Measurements from ENCODE around the gene LUC7L3. TPM values are rescaled to one million over a fixed set of nuclear protein-coding genes. Genes with fewer than 3 reads are reported as not detected.

The LUC7L3 gene
- total and polyA plus RNA-seq, 2 experiments from 2014 or later = 69.3 to 501 TPM

- TF ChIP-seq NANOG (IDR thresholded peaks at IDR 0.05; ENCODE audit: borderline replicate concordance) (no peak), EZH2phosphoT487 (IDR thresholded peaks at IDR 0.05; ENCODE audit: unreplicated experiment) (no peak), CREB1 (CRISPR knock-in tag; IDR thresholded peaks at IDR 0.05; ENCODE audit: low read depth) (no peak), POLR2AphosphoS5 (IDR thresholded peaks at IDR 0.05; ENCODE audit: low read depth) (no peak), STAT1 (IDR thresholded peaks at IDR 0.05; ENCODE audit: unreplicated experiment) (no peak), REST (IDR thresholded peaks at IDR 0.05; ENCODE audit: unreplicated experiment) (no peak), EZH2 (IDR thresholded peaks at IDR 0.05; ENCODE audit: low read depth, unreplicated experiment) (no peak), ZNF114 (CRISPR knock-in tag; IDR thresholded peaks at IDR 0.05) (no peak)
- TF ChIP-seq, protein P1, sequence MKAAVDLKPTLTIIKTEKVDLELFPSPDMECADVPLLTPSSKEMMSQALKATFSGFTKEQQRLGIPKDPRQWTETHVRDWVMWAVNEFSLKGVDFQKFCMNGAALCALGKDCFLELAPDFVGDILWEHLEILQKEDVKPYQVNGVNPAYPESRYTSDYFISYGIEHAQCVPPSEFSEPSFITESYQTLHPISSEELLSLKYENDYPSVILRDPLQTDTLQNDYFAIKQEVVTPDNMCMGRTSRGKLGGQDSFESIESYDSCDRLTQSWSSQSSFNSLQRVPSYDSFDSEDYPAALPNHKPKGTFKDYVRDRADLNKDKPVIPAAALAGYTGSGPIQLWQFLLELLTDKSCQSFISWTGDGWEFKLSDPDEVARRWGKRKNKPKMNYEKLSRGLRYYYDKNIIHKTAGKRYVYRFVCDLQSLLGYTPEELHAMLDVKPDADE (IDR thresholded peaks at IDR 0.05) = no peak
- TF ChIP-seq, protein P2, sequence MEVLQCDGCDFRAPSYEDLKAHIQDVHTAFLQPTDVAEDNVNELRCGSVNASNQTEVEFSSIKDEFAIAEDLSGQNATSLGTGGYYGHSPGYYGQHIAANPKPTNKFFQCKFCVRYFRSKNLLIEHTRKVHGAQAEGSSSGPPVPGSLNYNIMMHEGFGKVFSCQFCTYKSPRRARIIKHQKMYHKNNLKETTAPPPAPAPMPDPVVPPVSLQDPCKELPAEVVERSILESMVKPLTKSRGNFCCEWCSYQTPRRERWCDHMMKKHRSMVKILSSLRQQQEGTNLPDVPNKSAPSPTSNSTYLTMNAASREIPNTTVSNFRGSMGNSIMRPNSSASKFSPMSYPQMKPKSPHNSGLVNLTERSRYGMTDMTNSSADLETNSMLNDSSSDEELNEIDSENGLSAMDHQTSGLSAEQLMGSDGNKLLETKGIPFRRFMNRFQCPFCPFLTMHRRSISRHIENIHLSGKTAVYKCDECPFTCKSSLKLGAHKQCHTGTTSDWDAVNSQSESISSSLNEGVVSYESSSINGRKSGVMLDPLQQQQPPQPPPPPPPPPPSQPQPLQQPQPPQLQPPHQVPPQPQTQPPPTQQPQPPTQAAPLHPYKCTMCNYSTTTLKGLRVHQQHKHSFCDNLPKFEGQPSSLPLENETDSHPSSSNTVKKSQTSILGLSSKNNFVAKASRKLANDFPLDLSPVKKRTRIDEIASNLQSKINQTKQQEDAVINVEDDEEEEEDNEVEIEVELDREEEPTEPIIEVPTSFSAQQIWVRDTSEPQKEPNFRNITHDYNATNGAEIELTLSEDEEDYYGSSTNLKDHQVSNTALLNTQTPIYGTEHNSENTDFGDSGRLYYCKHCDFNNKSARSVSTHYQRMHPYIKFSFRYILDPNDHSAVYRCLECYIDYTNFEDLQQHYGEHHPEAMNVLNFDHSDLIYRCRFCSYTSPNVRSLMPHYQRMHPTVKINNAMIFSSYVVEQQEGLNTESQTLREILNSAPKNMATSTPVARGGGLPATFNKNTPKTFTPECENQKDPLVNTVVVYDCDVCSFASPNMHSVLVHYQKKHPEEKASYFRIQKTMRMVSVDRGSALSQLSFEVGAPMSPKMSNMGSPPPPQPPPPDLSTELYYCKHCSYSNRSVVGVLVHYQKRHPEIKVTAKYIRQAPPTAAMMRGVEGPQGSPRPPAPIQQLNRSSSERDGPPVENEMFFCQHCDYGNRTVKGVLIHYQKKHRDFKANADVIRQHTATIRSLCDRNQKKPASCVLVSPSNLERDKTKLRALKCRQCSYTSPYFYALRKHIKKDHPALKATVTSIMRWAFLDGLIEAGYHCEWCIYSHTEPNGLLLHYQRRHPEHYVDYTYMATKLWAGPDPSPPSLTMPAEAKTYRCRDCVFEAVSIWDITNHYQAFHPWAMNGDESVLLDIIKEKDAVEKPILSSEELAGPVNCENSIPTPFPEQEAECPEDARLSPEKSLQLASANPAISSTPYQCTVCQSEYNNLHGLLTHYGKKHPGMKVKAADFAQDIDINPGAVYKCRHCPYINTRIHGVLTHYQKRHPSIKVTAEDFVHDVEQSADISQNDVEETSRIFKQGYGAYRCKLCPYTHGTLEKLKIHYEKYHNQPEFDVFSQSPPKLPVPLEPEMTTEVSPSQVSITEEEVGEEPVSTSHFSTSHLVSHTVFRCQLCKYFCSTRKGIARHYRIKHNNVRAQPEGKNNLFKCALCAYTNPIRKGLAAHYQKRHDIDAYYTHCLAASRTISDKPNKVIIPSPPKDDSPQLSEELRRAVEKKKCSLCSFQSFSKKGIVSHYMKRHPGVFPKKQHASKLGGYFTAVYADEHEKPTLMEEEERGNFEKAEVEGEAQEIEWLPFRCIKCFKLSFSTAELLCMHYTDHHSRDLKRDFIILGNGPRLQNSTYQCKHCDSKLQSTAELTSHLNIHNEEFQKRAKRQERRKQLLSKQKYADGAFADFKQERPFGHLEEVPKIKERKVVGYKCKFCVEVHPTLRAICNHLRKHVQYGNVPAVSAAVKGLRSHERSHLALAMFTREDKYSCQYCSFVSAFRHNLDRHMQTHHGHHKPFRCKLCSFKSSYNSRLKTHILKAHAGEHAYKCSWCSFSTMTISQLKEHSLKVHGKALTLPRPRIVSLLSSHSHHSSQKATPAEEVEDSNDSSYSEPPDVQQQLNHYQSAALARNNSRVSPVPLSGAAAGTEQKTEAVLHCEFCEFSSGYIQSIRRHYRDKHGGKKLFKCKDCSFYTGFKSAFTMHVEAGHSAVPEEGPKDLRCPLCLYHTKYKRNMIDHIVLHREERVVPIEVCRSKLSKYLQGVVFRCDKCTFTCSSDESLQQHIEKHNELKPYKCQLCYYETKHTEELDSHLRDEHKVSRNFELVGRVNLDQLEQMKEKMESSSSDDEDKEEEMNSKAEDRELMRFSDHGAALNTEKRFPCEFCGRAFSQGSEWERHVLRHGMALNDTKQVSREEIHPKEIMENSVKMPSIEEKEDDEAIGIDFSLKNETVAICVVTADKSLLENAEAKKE (CRISPR knock-in tag; IDR thresholded peaks at IDR 0.05) = no peak
- Histone ChIP-seq H3F3A (replicated peaks; ENCODE audit: low read depth) (peaks cover 11% of the 10 kb centered on the region; the same call in 1 of the 2 replicates), H3K27ac (ENCODE audit: low read depth) (no peak overlapping the region), H3K27me3 (ENCODE audit: insufficient read depth) (no peaks in the 10 kb centered on the region), H3K4me3 (no peak overlapping the region), H3K36me3 (ENCODE audit: insufficient read depth) (no peaks in the 10 kb centered on the region), H3K9me2 (ENCODE audit: insufficient read depth) (no peaks in the 10 kb centered on the region), H4K20me1 (replicated peaks; ENCODE audit: insufficient read depth) (no peaks in the 10 kb centered on the region), H3K79me2 (replicated peaks; ENCODE audit: insufficient read depth) (no peaks in the 10 kb centered on the region), H3K4me1 (ENCODE audit: insufficient read depth) (peaks cover 3% of the 10 kb centered on the region), H2AFZ (peak overlapping the region; percentile 86), H3K4me2 (no peak overlapping the region)
- Mint-ChIP-seq H3K4me3 (no peak overlapping the region), H3K27ac (peak overlapping the region; percentile 76; the same call in 1 of the 2 replicates), H3K4me1 (peaks cover 41% of the 10 kb centered on the region), H3K27me3 (ENCODE audit: insufficient read depth, low read depth, poor library complexity) (peaks cover 6% of the 10 kb centered on the region), H3K9me3 (no peaks in the 10 kb centered on the region), H3K36me3 (ENCODE audit: low read depth) (no peaks in the 10 kb centered on the region)
- ATAC-seq = no peak
- no peak for DNase-seq (ENCODE audit: low spot score)
Measured at GRCh38 chr17:50686494-50687199, 32.8 kb upstream of the LUC7L3 start.

Data from GM23338 (cell line).